OCI-LY3 (cell line): ENCODE measurements around the gene LPP.
A peak's percentile ranks its signal among the peaks of the same experiment; 100 is the strongest.

Experiments
- H2AFZ ChIP-seq: fragments of 200-600, 300-600 bp; shearing (Covaris generic); 2 replicates; pipeline ENCODE4 v1.6.0; 2014; ENCODE audit warnings: antibody characterized with exemption, low read depth, low read length
- H3K27ac ChIP-seq: fragments of 200-600, 300-600 bp; sonication (generic); 2 replicates; pipeline ENCODE4 v1.5.1; 2014; ENCODE audit warnings: mild to moderate bottlenecking, low read length, moderate library complexity, mixed read lengths
- H3K27me3 ChIP-seq: fragments of 200-600, 300-600 bp; sonication (generic); 2 replicates; pipeline ENCODE4 v1.6.1; 2014; ENCODE audit warnings: low read depth, low read length, mixed read lengths
- H3K36me3 ChIP-seq: fragments of 200-600, 300-600 bp; sonication (generic); replicated peaks from 2 replicates; pipeline ENCODE3; 2014; ENCODE audit warnings: low read depth, low read length, mixed read lengths
- H3K4me1 ChIP-seq: fragments of 300-600, 200-600 bp; sonication (generic); 2 replicates; pipeline ENCODE4 v1.6.1; 2014; ENCODE audit warnings: low read length, mixed read lengths
- H3K4me2 ChIP-seq: fragments of 200-600, 300-600 bp; sonication (generic); 2 replicates; pipeline ENCODE4 v1.6.1; 2014; ENCODE audit warnings: low read length, mixed read lengths
- H3K4me3 ChIP-seq: fragments of 300-600, 200-600 bp; sonication (generic); 2 replicates; pipeline ENCODE4 v1.5.1; 2014; ENCODE audit warnings: antibody characterized with exemption, mild to moderate bottlenecking, low read length, moderate library complexity
- H3K79me2 ChIP-seq: fragments of 300-600, 200-600 bp; shearing (Covaris generic); 2 replicates; pipeline ENCODE4 v1.6.1; 2014; ENCODE audit warnings: mild to moderate bottlenecking, low read length, mixed read lengths
- H3K9ac ChIP-seq: fragments of 300-600, 200-600 bp; shearing (Covaris generic); 2 replicates; pipeline ENCODE4 v1.6.0; 2014; ENCODE audit warnings: mild to moderate bottlenecking, low read length, moderate library complexity
- H3K9me3 ChIP-seq: fragments of 200-600, 300-600 bp; shearing (Covaris generic); 2 replicates; pipeline ENCODE4 v1.6.1; 2014; ENCODE audit warnings: low read length, mixed read lengths; ENCODE audit not compliant: insufficient read depth
- H4K20me1 ChIP-seq: fragments of 200-600, 300-600 bp; sonication (generic); 2 replicates; pipeline ENCODE4 v1.6.1; 2016; ENCODE audit warnings: low read length, mixed read lengths; ENCODE audit not compliant: insufficient read depth
- EZH2phosphoT487 ChIP-seq: fragments of 200-600 bp; shearing (Covaris generic); IDR thresholded peaks from 2 replicates; pipeline ENCODE4 v1.6.1; 2018; ENCODE audit warnings: antibody characterized with exemption, mixed run types, low read depth
- TF ChIP-seq, protein P1 (sequence below): fragments of 200-600, 300-600 bp; sonication (generic); IDR thresholded peaks from 2 replicates; pipeline ENCODE4 v1.5.1; 2014; ENCODE audit warnings: antibody characterized with exemption, low read length, low read depth

LPP gene

GRCh38 chr3:188721312-188721711 is 567.4 kb downstream of the LPP start:
- no peaks in the 10 kb centered on the region for H4K20me1 ChIP-seq
- H3K4me3 ChIP-seq: no peak overlapping the region
- H3K9me3 ChIP-seq: no peaks in the 10 kb centered on the region
- H3K79me2 ChIP-seq: no peaks in the 10 kb centered on the region
- no peak overlapping the region for H2AFZ ChIP-seq
- H3K9ac ChIP-seq: no peak overlapping the region
- H3K27ac ChIP-seq: no peak overlapping the region
- H3K36me3 ChIP-seq: no peaks in the 10 kb centered on the region
- H3K4me2 ChIP-seq: no peak overlapping the region
- TF ChIP-seq EZH2phosphoT487: no peak
- TF ChIP-seq, protein P1, sequence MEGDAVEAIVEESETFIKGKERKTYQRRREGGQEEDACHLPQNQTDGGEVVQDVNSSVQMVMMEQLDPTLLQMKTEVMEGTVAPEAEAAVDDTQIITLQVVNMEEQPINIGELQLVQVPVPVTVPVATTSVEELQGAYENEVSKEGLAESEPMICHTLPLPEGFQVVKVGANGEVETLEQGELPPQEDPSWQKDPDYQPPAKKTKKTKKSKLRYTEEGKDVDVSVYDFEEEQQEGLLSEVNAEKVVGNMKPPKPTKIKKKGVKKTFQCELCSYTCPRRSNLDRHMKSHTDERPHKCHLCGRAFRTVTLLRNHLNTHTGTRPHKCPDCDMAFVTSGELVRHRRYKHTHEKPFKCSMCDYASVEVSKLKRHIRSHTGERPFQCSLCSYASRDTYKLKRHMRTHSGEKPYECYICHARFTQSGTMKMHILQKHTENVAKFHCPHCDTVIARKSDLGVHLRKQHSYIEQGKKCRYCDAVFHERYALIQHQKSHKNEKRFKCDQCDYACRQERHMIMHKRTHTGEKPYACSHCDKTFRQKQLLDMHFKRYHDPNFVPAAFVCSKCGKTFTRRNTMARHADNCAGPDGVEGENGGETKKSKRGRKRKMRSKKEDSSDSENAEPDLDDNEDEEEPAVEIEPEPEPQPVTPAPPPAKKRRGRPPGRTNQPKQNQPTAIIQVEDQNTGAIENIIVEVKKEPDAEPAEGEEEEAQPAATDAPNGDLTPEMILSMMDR: no peak
- peaks cover 44% of the 10 kb centered on the region for H3K4me1 ChIP-seq
- no peaks in the 10 kb centered on the region for H3K27me3 ChIP-seq

GRCh38 chr3:188721990-188722389 is 568.0 kb downstream of the LPP start:
- no peaks in the 10 kb centered on the region for H3K27me3 ChIP-seq
- H3K4me2 ChIP-seq: peak overlapping the region; percentile 61
- no peaks in the 10 kb centered on the region for H3K79me2 ChIP-seq
- no peak overlapping the region for H2AFZ ChIP-seq
- H3K4me1 ChIP-seq: peaks cover 51% of the 10 kb centered on the region
- TF ChIP-seq EZH2phosphoT487: no peak
- TF ChIP-seq, protein P1: no peak
- peak overlapping the region; percentile 79; the same call in 1 of the 2 replicates for H3K27ac ChIP-seq
- H3K9ac ChIP-seq: no peak overlapping the region
- H3K4me3 ChIP-seq: no peak overlapping the region
- no peaks in the 10 kb centered on the region for H3K9me3 ChIP-seq
- no peaks in the 10 kb centered on the region for H4K20me1 ChIP-seq
- no peaks in the 10 kb centered on the region for H3K36me3 ChIP-seq

DNA sequence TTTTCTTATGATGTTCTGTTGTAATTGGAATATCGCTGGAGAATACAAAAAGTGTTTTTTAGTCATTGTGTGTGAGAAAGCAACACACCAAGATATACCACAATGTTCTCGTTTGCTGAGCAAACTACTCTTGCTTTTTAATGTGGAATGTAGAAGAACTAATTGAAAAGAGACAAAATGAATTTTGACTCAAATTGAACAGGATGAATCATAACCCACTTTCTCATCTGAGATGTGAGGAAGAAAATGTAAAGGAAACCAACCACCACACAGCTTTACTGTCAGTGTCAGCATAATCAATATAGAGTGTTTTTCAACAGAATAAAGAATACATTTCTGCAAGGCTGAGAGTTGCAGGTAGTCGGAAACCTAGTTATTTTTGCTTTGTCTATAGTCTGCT is 569.0 kb downstream of the LPP start:
- H3K9me3 ChIP-seq: no peaks in the 10 kb centered on the region
- peaks cover 61% of the 10 kb centered on the region for H3K4me1 ChIP-seq
- peak overlapping the region; percentile 61 for H3K4me2 ChIP-seq
- no peaks in the 10 kb centered on the region for H4K20me1 ChIP-seq
- H3K79me2 ChIP-seq: no peaks in the 10 kb centered on the region
- H3K9ac ChIP-seq: peak overlapping the region; percentile 50
- H3K36me3 ChIP-seq: no peaks in the 10 kb centered on the region
- no peak for TF ChIP-seq EZH2phosphoT487
- TF ChIP-seq, protein P1: no peak
- no peak overlapping the region for H2AFZ ChIP-seq
- peak overlapping the region; percentile 79 for H3K27ac ChIP-seq
- H3K27me3 ChIP-seq: no peaks in the 10 kb centered on the region
- H3K4me3 ChIP-seq: peak overlapping the region; percentile 24

DNA sequence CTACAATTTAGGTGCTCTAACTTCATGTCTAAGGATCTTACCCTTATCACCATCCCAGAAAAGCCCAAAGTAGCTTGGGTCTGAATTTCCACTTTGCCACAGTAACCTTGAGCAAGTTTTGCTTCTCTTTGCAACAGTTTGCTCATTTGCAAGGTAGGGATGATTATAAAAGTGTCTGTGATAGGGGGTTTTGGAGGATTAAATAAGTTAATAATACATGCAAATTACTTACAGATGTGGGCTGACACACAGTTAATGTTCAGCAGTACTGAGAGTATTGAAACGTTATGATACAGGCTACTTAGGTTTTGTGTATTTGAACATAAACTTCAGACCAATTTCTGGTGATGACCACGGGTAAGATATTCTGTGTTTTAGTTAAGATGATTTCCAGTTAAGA is 573.1 kb downstream of the LPP start:
- H3K27ac ChIP-seq: peak overlapping the region; percentile 85
- H2AFZ ChIP-seq: no peak overlapping the region
- peak overlapping the region; percentile 56 for H3K4me2 ChIP-seq
- no peaks in the 10 kb centered on the region for H4K20me1 ChIP-seq
- no peaks in the 10 kb centered on the region for H3K9me3 ChIP-seq
- peaks cover 79% of the 10 kb centered on the region for H3K4me1 ChIP-seq
- no peaks in the 10 kb centered on the region for H3K27me3 ChIP-seq
- H3K79me2 ChIP-seq: no peaks in the 10 kb centered on the region
- peak overlapping the region; percentile 17; the same call in 1 of the 2 replicates for H3K4me3 ChIP-seq
- no peak for TF ChIP-seq EZH2phosphoT487
- TF ChIP-seq, protein P1: no peak
- no peaks in the 10 kb centered on the region for H3K36me3 ChIP-seq
- H3K9ac ChIP-seq: peak overlapping the region; percentile 51
